SK-N-SH (cell line): ENCODE results near the gene UBE2R2. TPM values are rescaled to one million over a fixed set of nuclear protein-coding genes. Genes with fewer than 3 reads are reported as not detected.

Experiments
- CTCF ChIA-PET: fragments of 300-600, 350-600 bp; formaldehyde crosslinking; extraction: SDS; loops from one replicate; lab custom pipeline; 2021; lab: Yijun Ruan, JAX
- POLR2A ChIA-PET: fragments of 350-600 bp; sonication (Branson Sonifier 250); formaldehyde crosslinking; extraction: SDS; loops from one replicate; lab custom pipeline; 2020; ENCODE audit warnings: antibody characterized with exemption, inconsistent platforms; lab: Yijun Ruan, JAX
- DNase-seq: peaks from one replicate; pipeline ENCODE4 v3.0.0; 2012
- H2AFZ ChIP-seq: fragments of 200-600 bp; sonication (generic); 2 replicates; pipeline ENCODE4 v1.8.1; 2016; ENCODE audit warnings: antibody characterized with exemption, mild to moderate bottlenecking, low read depth
- H3F3A ChIP-seq: fragments of 200-600 bp; sonication (generic); replicated peaks from 2 replicates; pipeline ENCODE3; 2016; ENCODE audit warnings: antibody characterized with exemption, mild to moderate bottlenecking; ENCODE audit not compliant: insufficient read depth
- H3K27ac ChIP-seq, 2 experiments: fragments of 200-500 bp in 1 of 2; fragments of 200-600 bp in 1 of 2; sonication (Bioruptor generic) in 1 of 2; sonication (generic), shearing (Covaris generic) in 1 of 2; 2 replicates each; pipeline versions ENCODE4 v1.5.1 to v1.6.1; 2014 to 2016; ENCODE audit warnings: low read depth in 2 of 2, inconsistent platforms in 1 of 2, low read length in 1 of 2, mild to moderate bottlenecking in 1 of 2, mixed read lengths in 1 of 2
- H3K27me3 ChIP-seq: fragments of 200-600 bp; sonication (generic), shearing (Covaris generic); 2 replicates; pipeline ENCODE4 v1.6.1; 2016; ENCODE audit warnings: mixed run types; ENCODE audit not compliant: insufficient read depth
- H3K36me3 ChIP-seq, 2 experiments: fragments of 200-500 bp in 1 of 2; fragments of 200-600 bp in 1 of 2; sonication (Bioruptor generic) in 1 of 2; sonication (generic) in 1 of 2; replicated peaks in 1 of 2; 2 replicates each; pipeline versions ENCODE3 to v1.5.1; 2014 to 2016; ENCODE audit warnings: low read length in 1 of 2, mild to moderate bottlenecking in 1 of 2; ENCODE audit not compliant: insufficient read depth in 2 of 2, control insufficient read depth in 1 of 2
- H3K4me1 ChIP-seq, 2 experiments: fragments of 200-500 bp in 1 of 2; fragments of 200-600 bp in 1 of 2; sonication (Bioruptor generic) in 1 of 2; sonication (generic), shearing (Covaris generic) in 1 of 2; 2 replicates each; pipeline versions ENCODE4 v1.5.1 to v1.6.1; 2014 to 2016; ENCODE audit warnings: low read depth in 1 of 2, low read length in 1 of 2, mixed run types in 1 of 2; ENCODE audit not compliant: insufficient read depth in 2 of 2, control insufficient read depth in 1 of 2
- H3K4me2 ChIP-seq: fragments of 200-600 bp; sonication (generic), shearing (Covaris generic); 2 replicates; pipeline ENCODE4 v1.6.1; 2017; ENCODE audit warnings: mixed run types
- H3K4me3 ChIP-seq, 2 experiments: fragments of 200-500 bp in 1 of 2; fragments of 200-600 bp in 1 of 2; sonication (Bioruptor generic) in 1 of 2; sonication (generic), shearing (Covaris generic) in 1 of 2; 2 replicates each; pipeline versions ENCODE4 v1.5.1 to v1.8.1; 2014 to 2016; ENCODE audit warnings: low read depth in 2 of 2, inconsistent platforms in 1 of 2, low read length in 1 of 2, mild to moderate bottlenecking in 1 of 2, mixed read lengths in 1 of 2, moderate library complexity in 1 of 2
- H3K79me2 ChIP-seq: fragments of 200-600 bp; sonication (generic); 2 replicates; pipeline ENCODE4 v1.8.1; 2017; ENCODE audit warnings: mild to moderate bottlenecking; ENCODE audit not compliant: insufficient read depth
- H3K9ac ChIP-seq: fragments of 200-600 bp; sonication (generic); 2 replicates; pipeline ENCODE4 v1.6.1; 2017; ENCODE audit warnings: mixed run types
- H3K9me2 ChIP-seq: fragments of 200-600 bp; sonication (generic); 2 replicates; pipeline ENCODE4 v1.6.1; 2017; ENCODE audit warnings: mixed run types
- H3K9me3 ChIP-seq: fragments of 200-600 bp; sonication (generic); 2 replicates; pipeline ENCODE4 v1.6.1; 2017; ENCODE audit warnings: mixed run types, mild to moderate bottlenecking, moderate library complexity
- H4K20me1 ChIP-seq: fragments of 200-600 bp; sonication (generic); 2 replicates; pipeline ENCODE4 v1.6.1; 2017; ENCODE audit warnings: mild to moderate bottlenecking, mixed run types; ENCODE audit not compliant: insufficient read depth
- CHD2 ChIP-seq: fragments of 150-350 bp; IDR thresholded peaks from 2 replicates; pipeline ENCODE4 v1.6.1; 2018; ENCODE audit warnings: low read length; ENCODE audit not compliant: partially characterized antibody
- ELF1 ChIP-seq: IDR thresholded peaks from 2 replicates; pipeline ENCODE4 v1.4.0; 2012
- EP300 ChIP-seq, 2 experiments: IDR thresholded peaks; 2 replicates each; pipeline versions ENCODE4 v1.4.0 to v1.6.1; 2012; ENCODE audit warnings: borderline replicate concordance in 1 of 2, low read depth in 1 of 2, low read length in 1 of 2
- FOSL2 ChIP-seq: IDR thresholded peaks from 2 replicates; pipeline ENCODE4 v1.4.0; 2012; ENCODE audit warnings: low read depth, mild to moderate bottlenecking, moderate library complexity, borderline replicate concordance
- FOXJ3 ChIP-seq: sonication (generic); formaldehyde crosslinking; IDR thresholded peaks from 2 replicates; pipeline ENCODE4 v1.5.1; 2020; ENCODE audit warnings: mild to moderate bottlenecking, missing genetic modification reagents
- GABPA ChIP-seq: IDR thresholded peaks from 2 replicates; pipeline ENCODE4 v1.4.0; 2012; ENCODE audit warnings: low read depth, mild to moderate bottlenecking
- IRF3 ChIP-seq: fragments of 150-350 bp; IDR thresholded peaks from 2 replicates; pipeline ENCODE4 v1.6.1; 2016; ENCODE audit warnings: mild to moderate bottlenecking, low read depth, low read length
- MXI1 ChIP-seq: IDR thresholded peaks from 2 replicates; pipeline ENCODE4 v1.6.1; 2012; ENCODE audit warnings: mild to moderate bottlenecking, low read depth, low read length, improper control_type of control experiment
- NRF1 ChIP-seq: IDR thresholded peaks from 2 replicates; pipeline ENCODE4 v1.6.1; 2012; ENCODE audit warnings: low read depth, mild to moderate bottlenecking, low read length
- POLR2AphosphoS5 ChIP-seq: IDR thresholded peaks from 2 replicates; pipeline ENCODE4 v1.6.1; 2012; ENCODE audit warnings: low read depth, low read length
- RXRA ChIP-seq: IDR thresholded peaks from 2 replicates; pipeline ENCODE4 v1.4.0; 2012; ENCODE audit warnings: low read depth, mild to moderate bottlenecking, borderline replicate concordance
- SMC3 ChIP-seq: IDR thresholded peaks from 2 replicates; pipeline ENCODE4 v1.6.1; 2012; ENCODE audit warnings: low read depth, low read length, improper control_type of control experiment
- TCF12 ChIP-seq: IDR thresholded peaks from 2 replicates; pipeline ENCODE4 v1.4.0; 2012
- WGBS: methylation state at CpG from one replicate; pipeline ENCODE4 v1.1.6; 2017; ENCODE audit warnings: low lambda C conversion rate; 5-methylcytosine and 5-hydroxymethylcytosine counted together
- polyA plus RNA-seq, 3 experiments: library from polyadenylated mRNA; depleted of rRNA; stranded (reverse); fragments of >200 nt; gene quantifications; 2 replicates each; pipeline ENCODE4 v1.2.3, GENCODE V29; 2012
- TF ChIP-seq, protein P1 (sequence below): IDR thresholded peaks from 2 replicates; pipeline ENCODE4 v1.4.0; 2012; ENCODE audit warnings: low read depth
- TF ChIP-seq, protein P2 (sequence below): IDR thresholded peaks from 2 replicates; pipeline ENCODE4 v1.4.0; 2012; ENCODE audit warnings: low read depth, borderline replicate concordance
- TF ChIP-seq, protein P3 (sequence below): fragments of 150-350 bp; IDR thresholded peaks from 2 replicates; pipeline ENCODE4 v1.6.1; 2017; ENCODE audit warnings: antibody characterized with exemption, low read length, low read depth, borderline replicate concordance

Gene UBE2R2
- polyA plus RNA-seq, 1 of the 3 experiments (the other 2 are of a cell fraction) = 19.7 TPM

DNA sequence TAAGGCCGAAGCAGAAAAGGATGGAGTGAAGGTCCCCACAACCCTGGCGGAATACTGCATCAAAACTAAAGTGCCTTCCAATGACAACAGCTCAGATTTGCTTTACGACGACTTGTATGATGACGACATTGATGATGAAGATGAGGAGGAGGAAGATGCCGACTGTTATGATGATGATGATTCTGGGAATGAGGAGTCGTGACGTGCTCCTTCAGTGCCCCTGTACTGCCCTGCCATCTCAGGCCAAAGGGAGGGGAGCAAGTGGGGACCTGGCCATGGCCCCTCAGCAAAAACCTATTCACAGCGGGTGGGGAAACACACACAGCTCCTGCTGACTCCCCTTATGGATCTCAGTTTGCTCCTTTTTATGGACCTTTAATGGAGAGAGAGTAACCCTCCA lies 100.1 kb downstream of the UBE2R2 start:
- Histone ChIP-seq H3K9ac (no peak overlapping the region), H3K4me2 (no peak overlapping the region), H2AFZ (no peak overlapping the region), H3F3A (peaks cover 52% of the 10 kb centered on the region), H3K79me2 (peaks cover 36% of the 10 kb centered on the region), H3K4me3 (no peak overlapping the region), H3K9me2 (no peaks in the 10 kb centered on the region), H4K20me1 (peaks cover 14% of the 10 kb centered on the region), H3K36me3 (peaks cover 55 to 76% of the 10 kb centered on the region in 2 experiments), H3K27me3 (no peaks in the 10 kb centered on the region), H3K4me1 (no peaks in the 10 kb centered on the region), H3K9me3 (no peaks in the 10 kb centered on the region), H3K27ac (no peak overlapping the region)
- TF ChIP-seq EP300 (IDR thresholded peaks at IDR 0.05; ENCODE audit: borderline replicate concordance in 1 of 2, low read depth in 1 of 2, low read length in 1 of 2) (no peak), POLR2AphosphoS5 (peak; percentile 22; the same call in 1 of the 2 replicates), RXRA (no peak)
- TF ChIP-seq, protein P1, sequence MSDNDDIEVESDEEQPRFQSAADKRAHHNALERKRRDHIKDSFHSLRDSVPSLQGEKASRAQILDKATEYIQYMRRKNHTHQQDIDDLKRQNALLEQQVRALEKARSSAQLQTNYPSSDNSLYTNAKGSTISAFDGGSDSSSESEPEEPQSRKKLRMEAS = no peak
- 96% methylated on average over 9 of the region's 9 CpGs for WGBS
- POLR2A ChIA-PET = no interaction called here
- CTCF ChIA-PET = interaction anchor here (0.9 to 1.6 kb wide), 6 partner anchors 8 to 293 kb away, joined by 3 to 6 read pairs (median 4); no protein-coding TSS in a partner anchor
- no peak for DNase-seq

DNA sequence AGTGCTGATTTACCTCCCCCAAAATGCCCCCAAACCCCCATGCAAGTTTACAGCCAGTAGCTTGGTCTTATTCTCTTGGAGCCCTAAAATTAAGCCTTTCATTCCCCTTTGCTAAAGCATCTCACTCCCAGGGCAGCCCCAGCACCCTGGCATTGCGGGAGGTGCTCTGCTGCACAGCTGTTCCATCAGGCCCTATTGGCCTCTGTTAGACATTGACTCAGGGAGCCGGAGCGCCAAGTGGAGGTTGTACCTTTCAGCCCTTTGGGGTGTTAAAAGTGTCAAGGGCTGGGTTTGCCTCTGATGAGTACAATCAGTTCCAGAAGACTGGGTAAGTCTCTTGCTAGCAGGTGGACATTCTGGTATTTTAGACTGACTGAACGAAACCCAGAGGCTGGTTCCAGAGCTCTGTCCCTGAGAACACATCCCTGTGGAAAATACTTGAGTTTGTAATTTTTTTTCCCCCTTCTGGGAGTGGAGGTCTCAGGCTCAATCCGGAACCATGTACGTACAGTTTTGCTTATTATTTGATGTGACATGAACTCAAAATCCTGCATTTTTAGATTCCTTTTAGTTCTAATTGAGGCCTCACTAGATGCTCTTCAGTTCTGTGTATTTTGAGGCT lies 102.4 kb downstream of the UBE2R2 start:
- WGBS = 98% methylated on average over 6 of the region's 6 CpGs
- H3K27ac ChIP-seq = no peak overlapping the region
- DNase-seq = no peak
- no peak overlapping the region for H2AFZ ChIP-seq
- CTCF ChIA-PET = interaction anchor here (0.6 to 2.1 kb wide), 6 partner anchors 13 to 155 kb away, joined by 3 to 5 read pairs (median 3); no protein-coding TSS in a partner anchor
- peaks cover 52% of the 10 kb centered on the region for H3F3A ChIP-seq
- peaks cover 16% of the 10 kb centered on the region; the same call in 1 of the 2 replicates for H3K79me2 ChIP-seq
- no peaks in the 10 kb centered on the region for H3K27me3 ChIP-seq
- TF ChIP-seq IRF3 (no peak), ELF1 (no peak), POLR2AphosphoS5 (no peak), FOXJ3 (CRISPR knock-in tag) (no peak), FOSL2 (no peak), CHD2 (no peak), MXI1 (no peak), EP300 (IDR thresholded peaks at IDR 0.05; ENCODE audit: borderline replicate concordance in 1 of 2, low read depth in 1 of 2, low read length in 1 of 2) (no peak), GABPA (no peak), SMC3 (no peak), NRF1 (no peak), TCF12 (no peak)
- TF ChIP-seq, protein P2, sequence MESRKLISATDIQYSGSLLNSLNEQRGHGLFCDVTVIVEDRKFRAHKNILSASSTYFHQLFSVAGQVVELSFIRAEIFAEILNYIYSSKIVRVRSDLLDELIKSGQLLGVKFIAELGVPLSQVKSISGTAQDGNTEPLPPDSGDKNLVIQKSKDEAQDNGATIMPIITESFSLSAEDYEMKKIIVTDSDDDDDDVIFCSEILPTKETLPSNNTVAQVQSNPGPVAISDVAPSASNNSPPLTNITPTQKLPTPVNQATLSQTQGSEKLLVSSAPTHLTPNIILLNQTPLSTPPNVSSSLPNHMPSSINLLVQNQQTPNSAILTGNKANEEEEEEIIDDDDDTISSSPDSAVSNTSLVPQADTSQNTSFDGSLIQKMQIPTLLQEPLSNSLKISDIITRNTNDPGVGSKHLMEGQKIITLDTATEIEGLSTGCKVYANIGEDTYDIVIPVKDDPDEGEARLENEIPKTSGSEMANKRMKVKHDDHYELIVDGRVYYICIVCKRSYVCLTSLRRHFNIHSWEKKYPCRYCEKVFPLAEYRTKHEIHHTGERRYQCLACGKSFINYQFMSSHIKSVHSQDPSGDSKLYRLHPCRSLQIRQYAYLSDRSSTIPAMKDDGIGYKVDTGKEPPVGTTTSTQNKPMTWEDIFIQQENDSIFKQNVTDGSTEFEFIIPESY = no peak
- TF ChIP-seq, protein P3, sequence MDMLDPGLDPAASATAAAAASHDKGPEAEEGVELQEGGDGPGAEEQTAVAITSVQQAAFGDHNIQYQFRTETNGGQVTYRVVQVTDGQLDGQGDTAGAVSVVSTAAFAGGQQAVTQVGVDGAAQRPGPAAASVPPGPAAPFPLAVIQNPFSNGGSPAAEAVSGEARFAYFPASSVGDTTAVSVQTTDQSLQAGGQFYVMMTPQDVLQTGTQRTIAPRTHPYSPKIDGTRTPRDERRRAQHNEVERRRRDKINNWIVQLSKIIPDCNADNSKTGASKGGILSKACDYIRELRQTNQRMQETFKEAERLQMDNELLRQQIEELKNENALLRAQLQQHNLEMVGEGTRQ = no peak
- TF ChIP-seq, all 33 proteins: peak for 0
- no peaks in the 10 kb centered on the region for H3K9me3 ChIP-seq
- no peaks in the 10 kb centered on the region for H3K9me2 ChIP-seq
- H4K20me1 ChIP-seq = peaks cover 14% of the 10 kb centered on the region
- H3K36me3 ChIP-seq = peaks cover 42 to 87% of the 10 kb centered on the region in 2 experiments
- H3K9ac ChIP-seq = no peak overlapping the region
- no peak overlapping the region for H3K4me2 ChIP-seq
- H3K4me1 ChIP-seq = no peaks in the 10 kb centered on the region
- no peak overlapping the region for H3K4me3 ChIP-seq
- POLR2A ChIA-PET = no interaction called here
